Small intestine (tissue), 7 donors: ENCODE results near the gene TIGD3. TPM values are rescaled to one million over a fixed set of nuclear protein-coding genes. Genes with fewer than 3 reads are reported as not detected.

Experiments used
- DNase-seq, 2 donors: peaks; one replicate each; pipeline versions ENCODE4 v3.0.0 to v3.0.0-alpha.2; 2013
- FAIRE-seq: peaks from 2 replicates; lab custom pipeline; 2012; peaks lifted over from hg19 to GRCh38; lab: Jason Lieb, UNC
- H3K27ac ChIP-seq, 3 donors: one replicate each; pipeline ENCODE4 v1.5.1; 2013; ENCODE audit warnings: low read length in 2 of 3, mild to moderate bottlenecking in 2 of 3, control low read depth in 1 of 3, inconsistent platforms in 1 of 3, low read depth in 1 of 3, moderate library complexity in 1 of 3
- H3K27me3 ChIP-seq, 3 donors: one replicate each; pipeline ENCODE4 v1.6.1; 2013; ENCODE audit warnings: low read length in 3 of 3, inconsistent platforms in 1 of 3; ENCODE audit not compliant: control insufficient read depth in 3 of 3, insufficient read depth in 3 of 3
- H3K36me3 ChIP-seq, 3 donors: one replicate each; pipeline ENCODE4 v1.6.1; 2013; ENCODE audit warnings: low read length in 3 of 3, inconsistent platforms in 1 of 3, low read depth in 1 of 3, mild to moderate bottlenecking in 1 of 3, moderate library complexity in 1 of 3; ENCODE audit not compliant: control insufficient read depth in 3 of 3, insufficient read depth in 2 of 3
- H3K4me1 ChIP-seq, 3 donors: one replicate each; pipeline ENCODE4 v1.6.1; 2013; ENCODE audit warnings: low read length in 2 of 3, inconsistent platforms in 1 of 3, low read depth in 1 of 3, mild to moderate bottlenecking in 1 of 3, moderate library complexity in 1 of 3; ENCODE audit not compliant: control insufficient read depth in 3 of 3, insufficient read depth in 2 of 3
- H3K4me3 ChIP-seq, 3 donors: one replicate each; pipeline ENCODE4 v1.5.1; 2013; ENCODE audit warnings: low read length in 3 of 3, control low read depth in 1 of 3, inconsistent platforms in 1 of 3, low read depth in 1 of 3, mild to moderate bottlenecking in 1 of 3, moderate library complexity in 1 of 3
- H3K9me3 ChIP-seq, 2 donors: one replicate each; pipeline ENCODE4 v1.6.1; 2013; ENCODE audit warnings: low read depth in 1 of 2, low read length in 1 of 2; ENCODE audit not compliant: control insufficient read depth in 2 of 2, insufficient read depth in 1 of 2
- WGBS, 3 donors: extraction: QIAGEN DNeasy Blood & Tissue Kit; methylation state at CpG; one replicate each; pipeline ENCODE4 v1.1.7; 2013; 5-methylcytosine and 5-hydroxymethylcytosine counted together
- polyA plus RNA-seq, 4 donors: library from polyadenylated mRNA; stranded (reverse) in 3 of 4; unstranded in 1 of 4; fragments of 200-250 nt in 3 of 4; fragments of 120-200 nt in 1 of 4; gene quantifications; one replicate each; pipeline versions ENCODE4 v1.2.1 to v1.2.3, GENCODE V29; 2013
- donor health status: healthy with polysubstance abuse.
- donor health status: control.
- donor health status: control.
- donor health status: Bipolar disorder and iron deficiency.
- donor health status: healthy.

Gene TIGD3
- polyA plus RNA-seq, 4 donors: 2.1 to 9.4 (median 3.8) TPM

DNA sequence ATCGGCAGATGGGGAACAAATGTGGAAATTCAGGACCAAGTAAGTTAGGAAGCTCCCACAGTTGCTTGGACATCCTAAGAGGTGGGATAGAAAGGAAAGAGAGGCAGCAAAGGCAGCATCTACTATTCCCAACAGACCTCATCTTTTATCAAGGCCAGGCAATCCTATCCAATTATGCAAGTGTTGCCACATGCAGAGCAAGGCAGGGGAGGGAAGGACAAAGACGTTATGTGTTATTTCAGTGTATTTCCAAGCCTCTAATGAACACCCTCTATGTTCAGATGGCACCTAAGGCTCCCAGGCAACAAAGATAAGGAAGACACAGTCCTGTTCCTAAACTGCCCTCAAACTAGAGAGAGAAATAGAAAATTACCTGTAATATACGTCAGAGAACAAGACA is 9.2 kb downstream of the TIGD3 start:
- FAIRE-seq: no peak
- DNase-seq: no peak
- Histone ChIP-seq H3K27ac (no peak overlapping the region), H3K4me3 (no peak overlapping the region), H3K27me3 (no peaks in the 10 kb centered on the region), H3K9me3 (no peaks in the 10 kb centered on the region), H3K36me3 (peaks cover 0 to 2% (median 0%) of the 10 kb centered on the region in 3 donors), H3K4me1 (peaks cover 0 to 26% (median 5%) of the 10 kb centered on the region in 3 donors)
- 77 to 82% (median 80%) methylated on average over 3 of the region's 3 CpGs for WGBS, 3 donors

DNA sequence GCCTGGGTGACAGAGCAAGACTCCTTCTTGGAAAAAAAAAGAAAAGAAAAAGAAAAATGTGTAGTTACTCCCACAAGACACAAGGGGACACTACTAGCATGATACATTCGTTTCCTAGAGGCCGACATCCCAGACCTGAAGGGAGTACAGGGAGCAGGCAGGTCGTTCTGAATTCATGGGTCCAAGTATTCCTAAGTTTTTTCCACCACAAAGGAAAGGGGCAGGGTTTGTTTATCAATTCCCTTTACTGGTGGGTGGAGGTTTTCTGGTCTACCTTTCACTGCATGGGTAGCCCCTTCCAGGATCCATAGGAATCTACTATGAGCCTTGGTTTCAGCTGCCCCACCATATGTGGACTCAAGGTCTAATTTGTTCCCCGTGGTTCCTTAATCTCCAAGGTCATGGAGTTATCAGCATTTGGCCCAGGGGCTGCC is 11.8 kb downstream of the TIGD3 start:
- Histone ChIP-seq H3K4me3 (no peak overlapping the region), H3K27me3 (no peaks in the 10 kb centered on the region), H3K4me1 (peaks cover 0 to 27% (median 2%) of the 10 kb centered on the region in 3 donors), H3K9me3 (no peaks in the 10 kb centered on the region), H3K36me3 (peaks cover 0 to 2% (median 0%) of the 10 kb centered on the region in 3 donors), H3K27ac (peak overlapping the region; percentile 71 to 75 (median 73))
- DNase-seq: peak; percentile 84 to 90
- 1 to 4% (median 3%) methylated on average over 4 of the region's 4 CpGs for WGBS, 3 donors
- no peak for FAIRE-seq

DNA sequence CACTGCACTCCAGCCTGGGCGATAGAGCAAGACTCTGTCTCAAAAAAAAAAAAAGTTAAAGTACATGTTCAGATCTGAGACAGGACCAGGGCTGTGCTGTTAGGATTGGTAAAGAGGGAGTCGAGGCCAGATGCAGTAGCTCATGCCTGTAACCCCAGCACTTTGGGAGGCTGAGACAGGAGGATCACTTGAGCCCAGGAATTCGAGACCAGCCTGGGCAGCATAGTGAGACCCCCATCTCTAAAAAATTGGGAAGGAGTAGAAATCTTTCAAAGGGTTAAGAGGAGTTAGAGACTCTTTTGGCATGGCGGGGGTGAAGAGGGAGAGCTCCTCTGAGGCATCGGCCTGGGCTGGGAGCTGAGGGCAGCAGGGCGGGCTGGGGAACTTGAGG is 16.1 kb downstream of the TIGD3 start:
- Histone ChIP-seq H3K36me3 (peaks cover 0 to 19% (median 0%) of the 10 kb centered on the region in 3 donors), H3K4me3 (no peak overlapping the region), H3K27ac (peak overlapping the region in 2 of 3 donors; percentile 48 to 63), H3K4me1 (peaks cover 0 to 35% (median 2%) of the 10 kb centered on the region in 3 donors), H3K27me3 (no peaks in the 10 kb centered on the region), H3K9me3 (no peaks in the 10 kb centered on the region)
- WGBS, 3 donors: 80 to 92% (median 83%) methylated on average over 6 of the region's 6 CpGs
- FAIRE-seq: no peak
- DNase-seq: no peak

DNA sequence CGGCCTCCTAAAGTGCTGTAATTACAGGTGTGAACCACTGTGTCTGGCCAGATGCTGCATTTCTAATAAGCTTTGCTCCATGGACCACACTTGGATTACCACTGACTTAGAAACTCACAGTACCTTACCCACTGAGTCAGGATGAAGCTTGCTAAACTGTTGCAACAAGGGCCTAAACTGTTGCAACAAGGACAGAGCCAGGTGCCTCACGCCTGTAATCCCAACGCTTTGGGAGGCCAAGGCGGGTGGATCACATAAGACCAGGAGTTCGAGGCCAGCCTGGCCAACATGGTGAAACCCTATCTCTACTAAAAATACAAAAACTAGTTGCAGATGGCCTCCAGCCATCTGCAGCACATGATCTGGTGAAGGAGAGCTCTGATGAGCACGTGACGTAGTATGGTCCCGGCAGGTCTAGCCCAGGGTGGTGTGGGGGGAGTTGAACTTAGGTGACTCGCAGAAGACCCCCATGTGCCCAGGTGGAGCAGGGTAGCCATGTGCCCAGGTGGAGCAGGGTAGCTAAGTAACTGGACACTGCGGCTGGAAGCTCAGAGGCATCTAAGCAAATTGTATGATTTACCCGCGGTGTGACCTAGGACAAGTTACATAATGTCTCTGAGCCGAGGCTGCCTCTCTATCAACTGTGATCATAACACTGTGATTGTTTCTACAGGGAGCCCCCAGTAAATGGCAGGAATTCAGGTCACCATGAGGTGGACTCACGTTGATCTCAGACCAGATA is 19.5 kb downstream of the TIGD3 start:
- WGBS, 3 donors: 87 to 90% (median 89%) methylated on average over 14 of the region's 14 CpGs
- H3K27ac ChIP-seq: peak overlapping the region in 2 of 3 donors; percentile 1 to 12
- DNase-seq: no peak

DNA sequence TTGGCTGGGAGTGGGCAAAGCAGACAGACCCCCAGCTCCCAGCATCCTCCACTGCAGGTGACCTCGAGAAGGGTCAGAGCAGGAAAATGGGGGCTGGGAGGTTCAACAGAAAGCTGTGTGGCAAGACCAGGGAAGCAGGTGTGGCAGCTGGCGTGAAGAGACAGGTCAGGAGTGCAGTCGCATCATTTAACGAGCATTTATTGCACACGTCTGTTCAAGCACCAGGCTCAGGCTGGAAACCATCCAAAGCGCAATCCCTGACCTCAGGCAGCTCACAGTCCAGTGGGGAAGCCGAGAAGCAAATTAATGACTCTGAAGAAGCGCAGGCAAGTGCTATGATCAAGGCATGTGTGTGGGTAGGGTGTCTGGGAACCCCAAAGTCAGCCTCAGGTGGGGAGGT is 20.5 kb downstream of the TIGD3 start:
- 40 to 70% (median 53%) methylated on average over 8 of the region's 8 CpGs for WGBS, 3 donors
- DNase-seq: peak in 1 of 2 donors; percentile 81
- Histone ChIP-seq H3K4me3 (no peak overlapping the region), H3K9me3 (no peaks in the 10 kb centered on the region), H3K4me1 (peaks cover 0 to 50% (median 5%) of the 10 kb centered on the region in 3 donors), H3K36me3 (peaks cover 0 to 57% (median 1%) of the 10 kb centered on the region in 3 donors), H3K27ac (peak overlapping the region in 1 of 3 donors; percentile 29), H3K27me3 (no peaks in the 10 kb centered on the region)
- FAIRE-seq: no peak

More for the DNA sequence above, 19.5 kb downstream of the TIGD3 start:
- Histone ChIP-seq H3K27me3 (no peaks in the 10 kb centered on the region), H3K9me3 (no peaks in the 10 kb centered on the region), H3K4me3 (no peak overlapping the region), H3K36me3 (peaks cover 0 to 47% (median 1%) of the 10 kb centered on the region in 3 donors), H3K4me1 (peaks cover 0 to 42% (median 3%) of the 10 kb centered on the region in 3 donors)
- no peak for FAIRE-seq

DNA sequence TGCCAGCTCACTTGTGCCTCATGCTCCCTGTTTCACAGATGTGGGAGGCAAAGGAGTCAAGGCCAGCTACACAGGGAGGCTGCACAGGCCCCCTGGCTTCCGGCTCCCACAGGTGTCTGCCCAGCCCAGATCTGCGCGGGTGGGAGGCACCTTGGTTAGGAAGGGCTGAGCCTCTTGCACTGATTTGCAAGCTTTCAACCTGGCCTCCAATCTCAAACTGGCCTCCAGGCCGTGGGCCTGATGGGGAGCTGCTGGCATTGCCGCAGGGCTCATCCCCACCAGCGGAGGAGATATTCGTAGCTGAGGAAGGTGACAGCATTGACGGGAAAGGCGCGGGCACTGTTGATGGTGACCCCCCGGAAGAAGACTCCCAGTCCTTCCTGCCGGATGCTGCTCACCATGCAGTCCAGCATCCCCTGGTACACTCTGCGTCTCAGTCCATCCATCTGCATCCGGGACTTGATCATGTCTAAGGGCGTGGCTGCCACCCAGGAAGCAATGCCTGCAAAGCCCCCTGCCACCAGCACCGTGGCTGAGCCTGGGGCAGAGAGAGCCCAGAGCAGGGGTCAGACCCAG is 21.7 kb downstream of the TIGD3 start:
- peaks cover 0 to 54% (median 4%) of the 10 kb centered on the region in 3 donors for H3K4me1 ChIP-seq
- 88 to 90% (median 90%) methylated on average over 16 of the region's 16 CpGs for WGBS, 3 donors
- H3K36me3 ChIP-seq: peaks cover 0 to 67% (median 1%) of the 10 kb centered on the region in 3 donors

DNA sequence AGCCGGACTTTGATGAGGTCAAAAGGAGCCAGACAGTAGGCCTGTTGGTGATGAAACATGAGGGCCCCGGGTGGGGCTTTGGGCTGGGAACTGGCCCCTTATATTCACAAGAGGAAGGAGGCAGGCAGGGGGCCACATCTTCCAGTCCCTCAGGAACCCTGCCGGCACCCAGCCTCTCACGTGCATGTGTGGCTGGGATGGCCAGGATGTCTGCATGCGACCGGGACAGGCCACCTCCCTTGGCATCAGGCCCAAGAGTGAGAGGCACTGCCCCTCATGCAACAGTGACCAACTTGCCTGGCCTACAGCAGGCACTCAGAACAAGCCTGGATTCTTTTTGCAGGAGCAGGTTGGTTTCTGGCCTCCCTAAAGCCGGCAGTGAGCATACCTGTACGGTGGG is 22.5 kb downstream of the TIGD3 start:
- no peak for DNase-seq
- 62 to 72% (median 70%) methylated on average over 8 of the region's 8 CpGs for WGBS, 3 donors
- H3K4me1 ChIP-seq: peaks cover 0 to 56% (median 4%) of the 10 kb centered on the region in 3 donors

More for the DNA sequence above, 21.7 kb downstream of the TIGD3 start:
- DNase-seq (no peak), FAIRE-seq (no peak)
- H3K27me3 ChIP-seq: no peaks in the 10 kb centered on the region
- no peak overlapping the region for H3K27ac ChIP-seq
- no peaks in the 10 kb centered on the region for H3K9me3 ChIP-seq
- H3K4me3 ChIP-seq: no peak overlapping the region

DNA sequence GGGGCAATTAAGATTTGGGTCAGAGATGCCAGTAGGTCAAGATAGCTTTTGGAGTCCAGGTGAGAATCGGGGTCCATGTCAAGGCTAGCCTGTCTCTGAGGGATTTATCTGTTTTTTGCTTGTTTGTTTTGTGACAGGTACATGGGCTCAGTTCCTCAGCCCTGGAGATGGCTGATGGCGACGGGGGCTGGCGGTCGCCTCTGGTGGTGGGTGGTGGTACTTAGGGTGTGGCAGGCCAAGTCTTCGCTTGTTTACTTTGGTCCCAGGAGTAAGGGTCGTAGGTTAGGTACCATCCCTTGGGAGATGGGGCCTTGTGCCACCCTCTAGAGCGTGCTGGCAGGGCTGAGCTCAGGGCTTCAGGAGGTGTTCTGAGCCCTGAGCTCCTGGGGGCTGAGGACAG is 23.2 kb downstream of the TIGD3 start:
- Histone ChIP-seq H3K9me3 (no peaks in the 10 kb centered on the region), H3K27me3 (no peaks in the 10 kb centered on the region), H3K36me3 (peaks cover 0 to 65% (median 1%) of the 10 kb centered on the region in 3 donors), H3K27ac (peak overlapping the region in 2 of 3 donors; percentile 21 to 99), H3K4me3 (no peak overlapping the region), H3K4me1 (peaks cover 2 to 62% (median 4%) of the 10 kb centered on the region in 3 donors)
- no peak for FAIRE-seq
- no peak for DNase-seq
- 76 to 85% (median 84%) methylated on average over 8 of the region's 8 CpGs for WGBS, 3 donors

More for the DNA sequence above, 22.5 kb downstream of the TIGD3 start:
- FAIRE-seq: no peak
- Histone ChIP-seq H3K9me3 (no peaks in the 10 kb centered on the region), H3K27me3 (no peaks in the 10 kb centered on the region), H3K36me3 (peaks cover 0 to 67% (median 1%) of the 10 kb centered on the region in 3 donors), H3K4me3 (no peak overlapping the region), H3K27ac (peak overlapping the region in 1 of 3 donors; percentile 99)
